Panc1 (cell line): ENCODE results near the gene NARS2. TPM values are rescaled to one million over a fixed set of nuclear protein-coding genes. Genes with fewer than 3 reads are reported as not detected.

Experiments used
- ATAC-seq: fragments of 200-7000 bp; cut with Tn5 transposase; 2 replicates; pipeline ENCODE4 v1.9.1; 2020; ENCODE audit warnings: mild to moderate bottlenecking, moderate library complexity
- BruUV-seq: library from RNA; stranded (reverse); fragments of 400-500 nt; replicated peaks from 2 replicates; lab custom pipeline; 2021; lab: Mats Ljungman, UMichigan
- CTCF ChIA-PET: fragments of 300-600 bp; sonication (Branson Sonifier 250); formaldehyde crosslinking; loops from one replicate; lab custom pipeline; 2022; ENCODE audit warnings: antibody characterized with exemption; lab: Charles Lee
- POLR2A ChIA-PET: fragments of 300-600 bp; sonication (Branson Sonifier 250); formaldehyde crosslinking; loops from one replicate; lab custom pipeline; 2022; ENCODE audit warnings: antibody characterized with exemption; lab: Charles Lee
- DNase-seq: peaks from one replicate; pipeline ENCODE4 v3.0.0-alpha.2; 2010; ENCODE audit warnings: low read depth, low spot score
- H3K27ac ChIP-seq: 2 replicates; pipeline ENCODE4 v1.5.1; 2011; ENCODE audit warnings: mild to moderate bottlenecking, low read length, inconsistent platforms
- H3K27me3 ChIP-seq: fragments of 200-500 bp; sonication (Bioruptor generic); 2 replicates; pipeline ENCODE4 v1.6.0; 2014; ENCODE audit warnings: low read length, inconsistent platforms; ENCODE audit not compliant: control insufficient read depth, insufficient read depth
- H3K36me3 ChIP-seq: fragments of 200-500 bp; sonication (Bioruptor generic); 2 replicates; pipeline ENCODE4 v1.5.1; 2014; ENCODE audit warnings: inconsistent platforms, mild to moderate bottlenecking, low read length, moderate library complexity; ENCODE audit not compliant: control insufficient read depth, insufficient read depth
- H3K4me1 ChIP-seq: 2 replicates; pipeline ENCODE4 v1.5.1; 2011; ENCODE audit warnings: inconsistent platforms, mild to moderate bottlenecking, low read length, moderate library complexity; ENCODE audit not compliant: control insufficient read depth, insufficient read depth
- H3K4me3 ChIP-seq, 2 experiments: 2 replicates each; pipeline ENCODE4 v1.5.1; 2011 to 2012; ENCODE audit warnings: low read depth in 2 of 2, low read length in 2 of 2, mild to moderate bottlenecking in 2 of 2, inconsistent platforms in 1 of 2, moderate library complexity in 1 of 2
- H3K9me3 ChIP-seq: fragments of 200-500 bp; sonication (Bioruptor generic); 2 replicates; pipeline ENCODE4 v1.5.1; 2014; ENCODE audit warnings: low read depth, mild to moderate bottlenecking, inconsistent platforms, low read length, moderate library complexity; ENCODE audit not compliant: control insufficient read depth, insufficient read depth
- CTCF ChIP-seq: fragments of 450-650 bp; IDR thresholded peaks from 2 replicates; pipeline ENCODE4 v1.5.1; 2017; ENCODE audit warnings: mild to moderate bottlenecking
- POLR2AphosphoS5 ChIP-seq: IDR thresholded peaks from 2 replicates; pipeline ENCODE4 v1.6.1; 2012; ENCODE audit warnings: mild to moderate bottlenecking, low read depth, low read length, moderate library complexity
- REST ChIP-seq, 2 experiments: IDR thresholded peaks; 2 replicates each; pipeline ENCODE4 v1.6.1; 2011 to 2012; ENCODE audit warnings: low read depth in 2 of 2, control low read depth in 1 of 2, low read length in 1 of 2, mild to moderate bottlenecking in 1 of 2, moderate library complexity in 1 of 2; ENCODE audit not compliant: insufficient read depth in 1 of 2
- SIN3A ChIP-seq: IDR thresholded peaks from 2 replicates; pipeline ENCODE4 v1.6.1; 2012; ENCODE audit warnings: low read depth, mild to moderate bottlenecking, low read length, moderate library complexity, borderline replicate concordance; ENCODE audit not compliant: insufficient read depth
- TCF7L2 ChIP-seq: IDR thresholded peaks from 2 replicates; pipeline ENCODE4 v1.6.1; 2011; ENCODE audit warnings: mild to moderate bottlenecking, low read depth, low read length, inconsistent platforms
- in situ Hi-C: cut with HindIII; loops from 2 replicates; pipeline ENCODE4 v1.10.0; 2016; ENCODE audit warnings: low sequenced_read_pairs, low pct_unique_long_range_greater_than_20kb
- intact Hi-C: fragments of 100-400 bp; cut with micrococcal nuclease; formaldehyde crosslinking; loops from one replicate; pipeline ENCODE4 v1.10.0; 2022; ENCODE audit not compliant: unreplicated experiment
- total RNA-seq: library from RNA; stranded (reverse); gene quantifications from one replicate; pipeline ENCODE4 v1.2.1, GENCODE V29; 2021; ENCODE audit not compliant: unreplicated experiment

NARS2 gene
- total RNA-seq, 1 experiment from 2014 or later: 29.8 TPM

- TF ChIP-seq TCF7L2 (no peak), CTCF (no peak; the same call in 1 of the 2 replicates), REST (IDR thresholded peaks at IDR 0.05; ENCODE audit: insufficient read depth in 1 of 2, low read depth in 2 of 2, low read length in 1 of 2) (no peak)
- intact Hi-C loops (no loop called here), in situ Hi-C loops (no loop called here)
- DNase-seq: no peak
- no peak for ATAC-seq
- H3K27ac ChIP-seq: no peak overlapping the region
- no peaks in the 10 kb centered on the region for H3K27me3 ChIP-seq
- H3K4me1 ChIP-seq: no peaks in the 10 kb centered on the region
- H3K4me3 ChIP-seq: no peak overlapping the region
- POLR2A ChIA-PET: no interaction called here
- no peaks in the 10 kb centered on the region for H3K36me3 ChIP-seq
- CTCF ChIA-PET: no interaction called here
- BruUV-seq: no TSS peak
- H3K9me3 ChIP-seq: no peaks in the 10 kb centered on the region
These were observed 175.5 kb downstream of the NARS2 start for GRCh38 chr11:78399136-78399535.

GRCh38 chr11:78398715-78399114 is 175.9 kb downstream of the NARS2 start:
- DNase-seq (no peak), ATAC-seq (no peak)
- no peaks in the 10 kb centered on the region for H3K27me3 ChIP-seq
- BruUV-seq: no TSS peak
- TF ChIP-seq REST (IDR thresholded peaks at IDR 0.05; ENCODE audit: insufficient read depth in 1 of 2, low read depth in 2 of 2, low read length in 1 of 2) (no peak), SIN3A (no peak), CTCF (no peak), POLR2AphosphoS5 (no peak), TCF7L2 (no peak)
- no peaks in the 10 kb centered on the region for H3K36me3 ChIP-seq
- intact Hi-C loops (no loop called here), in situ Hi-C loops (no loop called here)
- no peak overlapping the region for H3K4me3 ChIP-seq
- ChIA-PET POLR2A (no interaction called here), CTCF (no interaction called here)
- no peaks in the 10 kb centered on the region for H3K9me3 ChIP-seq
- H3K4me1 ChIP-seq: no peaks in the 10 kb centered on the region
- H3K27ac ChIP-seq: no peak overlapping the region
